Measurements from ENCODE around the gene RGPD4.

DNA sequence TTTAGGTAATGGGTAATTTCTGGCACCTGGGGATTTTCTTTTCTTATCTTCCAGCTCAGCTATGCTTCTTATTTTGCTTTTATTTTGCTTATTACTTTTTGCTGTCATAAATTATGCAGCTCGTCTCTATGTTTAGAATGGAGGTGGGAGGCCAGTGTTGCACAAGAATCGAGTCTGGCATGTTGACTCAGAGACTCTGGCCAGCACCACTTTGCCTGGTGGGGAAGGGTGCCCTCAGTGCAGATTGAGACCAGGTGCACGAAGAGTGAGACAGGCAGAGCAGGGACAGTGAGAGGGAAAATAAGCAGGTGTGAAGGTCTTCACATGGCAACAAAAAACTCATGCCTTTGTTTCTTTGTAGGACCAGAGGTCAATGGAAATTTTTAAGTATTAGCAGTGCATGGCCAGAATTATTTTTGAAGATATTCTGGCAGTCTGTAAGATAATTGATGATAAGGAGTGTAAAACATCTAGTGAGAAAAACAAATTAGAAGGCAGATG is 100.4 kb downstream of the RGPD4 start:
- TF ChIP-seq, protein P1, sequence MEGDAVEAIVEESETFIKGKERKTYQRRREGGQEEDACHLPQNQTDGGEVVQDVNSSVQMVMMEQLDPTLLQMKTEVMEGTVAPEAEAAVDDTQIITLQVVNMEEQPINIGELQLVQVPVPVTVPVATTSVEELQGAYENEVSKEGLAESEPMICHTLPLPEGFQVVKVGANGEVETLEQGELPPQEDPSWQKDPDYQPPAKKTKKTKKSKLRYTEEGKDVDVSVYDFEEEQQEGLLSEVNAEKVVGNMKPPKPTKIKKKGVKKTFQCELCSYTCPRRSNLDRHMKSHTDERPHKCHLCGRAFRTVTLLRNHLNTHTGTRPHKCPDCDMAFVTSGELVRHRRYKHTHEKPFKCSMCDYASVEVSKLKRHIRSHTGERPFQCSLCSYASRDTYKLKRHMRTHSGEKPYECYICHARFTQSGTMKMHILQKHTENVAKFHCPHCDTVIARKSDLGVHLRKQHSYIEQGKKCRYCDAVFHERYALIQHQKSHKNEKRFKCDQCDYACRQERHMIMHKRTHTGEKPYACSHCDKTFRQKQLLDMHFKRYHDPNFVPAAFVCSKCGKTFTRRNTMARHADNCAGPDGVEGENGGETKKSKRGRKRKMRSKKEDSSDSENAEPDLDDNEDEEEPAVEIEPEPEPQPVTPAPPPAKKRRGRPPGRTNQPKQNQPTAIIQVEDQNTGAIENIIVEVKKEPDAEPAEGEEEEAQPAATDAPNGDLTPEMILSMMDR (IDR thresholded peaks at IDR 0.05): no peak
- TF ChIP-seq EP300 (IDR thresholded peaks at IDR 0.05) (no peak), POLR2AphosphoS5 (IDR thresholded peaks at IDR 0.05) (no peak)
